ENCODE data around the gene DEFB110.

Gene DEFB110

DNA sequence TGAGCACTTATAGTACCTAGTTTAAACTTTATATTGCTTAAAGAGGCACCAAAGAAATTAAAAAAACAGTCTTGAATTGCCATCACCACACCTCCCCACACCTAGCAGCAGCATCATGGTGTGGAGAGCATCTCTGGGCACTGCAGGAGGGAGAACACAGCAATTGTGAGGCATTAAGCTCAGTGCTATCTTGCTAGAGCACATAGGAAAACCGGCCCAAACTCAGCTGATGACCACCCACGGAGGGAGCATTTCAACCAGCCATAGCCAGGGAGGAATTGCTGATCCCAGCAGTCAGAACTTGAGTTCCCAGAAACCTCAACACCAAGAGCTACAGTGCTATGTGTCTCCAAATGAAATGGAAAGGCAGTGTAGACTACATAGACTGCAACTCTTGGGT is 32.9 kb downstream of the DEFB110 start:
- Histone ChIP-seq H3K36me3 (ENCODE audit: insufficient read depth, low read depth, low read length) (no peaks in the 10 kb centered on the region), H3K9me3 (ENCODE audit: insufficient read depth, low read depth, low read length) (no peaks in the 10 kb centered on the region), H3K27ac (ENCODE audit: low read length) (no peak overlapping the region), H3K9ac (ENCODE audit: low read depth, low read length) (no peak overlapping the region), H3K4me3 (ENCODE audit: low read length) (no peak overlapping the region), H3K4me1 (ENCODE audit: insufficient read depth, low read length) (no peaks in the 10 kb centered on the region; the same call in 1 of the 2 replicates), H3K27me3 (ENCODE audit: insufficient read depth, low read length) (no peaks in the 10 kb centered on the region)

DNA sequence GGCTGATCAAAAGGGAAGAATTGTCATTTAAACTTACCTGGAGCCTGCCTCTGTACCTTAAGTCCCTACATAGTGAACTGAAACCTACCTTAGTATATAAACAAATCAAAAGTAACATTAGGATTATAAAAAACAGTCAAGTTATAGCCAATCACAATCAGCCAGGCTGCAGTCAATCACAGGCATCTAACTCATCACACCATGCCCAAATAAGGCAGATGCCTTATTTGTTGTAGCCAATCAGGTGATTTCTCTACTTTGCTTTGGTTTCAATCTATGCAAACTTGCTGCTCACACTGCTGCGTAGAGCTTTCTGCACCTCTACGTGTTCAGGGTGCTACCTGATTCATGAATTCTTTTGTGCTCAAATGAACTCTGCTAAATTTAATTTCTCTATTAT is 34.0 kb downstream of the DEFB110 start:
- Histone ChIP-seq H3K9ac (ENCODE audit: low read depth, low read length) (no peak overlapping the region), H3K4me3 (ENCODE audit: low read length) (no peak overlapping the region), H3K27me3 (ENCODE audit: insufficient read depth, low read length) (no peaks in the 10 kb centered on the region), H3K4me1 (ENCODE audit: insufficient read depth, low read length) (no peaks in the 10 kb centered on the region; the same call in 1 of the 2 replicates), H3K36me3 (ENCODE audit: insufficient read depth, low read depth, low read length) (no peaks in the 10 kb centered on the region), H3K27ac (ENCODE audit: low read length) (no peak overlapping the region), H3K9me3 (ENCODE audit: insufficient read depth, low read depth, low read length) (0 out of 2 replicates have a peak, but pooled peaks cover 3% of the 10 kb centered on the region)

DNA sequence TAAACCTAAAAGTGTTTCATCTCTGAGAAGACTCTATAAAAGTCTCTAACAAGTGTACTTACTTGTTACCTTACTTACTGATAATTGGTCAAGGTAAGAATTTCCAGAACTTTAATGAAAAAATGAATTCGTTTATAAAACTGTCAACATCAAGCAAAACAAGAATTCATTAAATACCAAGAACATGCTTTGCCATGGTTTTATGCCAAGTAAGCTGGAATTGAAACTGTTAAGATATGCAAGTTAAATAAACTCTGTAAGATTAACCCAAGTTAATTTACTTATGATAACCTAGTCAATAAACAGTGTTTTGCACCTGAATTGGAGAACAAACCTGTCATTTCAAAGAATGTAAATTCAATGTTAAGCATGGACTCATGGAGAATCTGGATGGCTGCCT is 35.2 kb downstream of the DEFB110 start:
- Histone ChIP-seq H3K9ac (ENCODE audit: low read depth, low read length) (no peak overlapping the region), H3K36me3 (ENCODE audit: insufficient read depth, low read depth, low read length) (no peaks in the 10 kb centered on the region), H3K27me3 (ENCODE audit: insufficient read depth, low read length) (no peaks in the 10 kb centered on the region)

DNA sequence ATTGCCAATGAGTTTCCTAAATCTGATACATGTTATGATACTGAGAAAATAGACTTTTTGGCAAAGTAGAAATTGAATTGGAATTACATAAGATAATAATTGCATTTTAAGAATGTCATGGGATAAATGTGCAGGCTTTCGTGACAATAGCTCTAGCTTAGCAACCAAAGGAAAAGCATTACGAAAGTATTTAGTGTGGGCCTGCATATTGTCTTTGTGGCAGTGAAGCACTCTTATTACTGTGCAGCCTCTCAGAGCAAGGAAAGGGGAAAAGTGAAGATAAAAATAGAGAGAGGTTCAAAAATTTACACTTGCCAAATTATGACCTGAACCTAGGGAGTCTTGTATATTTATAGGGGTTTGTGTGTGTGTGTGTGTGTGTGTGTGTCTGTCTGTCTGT is 39.7 kb downstream of the DEFB110 start:
- no peak overlapping the region for H3K9ac ChIP-seq (ENCODE audit: low read depth, low read length)
- H3K9me3 ChIP-seq (ENCODE audit: insufficient read depth, low read depth, low read length): 0 out of 2 replicates have a peak, but pooled peaks cover 4% of the 10 kb centered on the region
- H3K36me3 ChIP-seq (ENCODE audit: insufficient read depth, low read depth, low read length): no peaks in the 10 kb centered on the region
- H3K4me1 ChIP-seq (ENCODE audit: insufficient read depth, low read length): no peaks in the 10 kb centered on the region; the same call in 1 of the 2 replicates
- H3K4me3 ChIP-seq (ENCODE audit: low read length): no peak overlapping the region
- H3K27me3 ChIP-seq (ENCODE audit: insufficient read depth, low read length): no peaks in the 10 kb centered on the region
- H3K27ac ChIP-seq (ENCODE audit: low read length): no peak overlapping the region

More for the DNA sequence above, 35.2 kb downstream of the DEFB110 start:
- Histone ChIP-seq H3K4me3 (ENCODE audit: low read length) (no peak overlapping the region), H3K4me1 (ENCODE audit: insufficient read depth, low read length) (no peaks in the 10 kb centered on the region; the same call in 1 of the 2 replicates), H3K9me3 (ENCODE audit: insufficient read depth, low read depth, low read length) (0 out of 2 replicates have a peak, but pooled peaks cover 4% of the 10 kb centered on the region), H3K27ac (ENCODE audit: low read length) (no peak overlapping the region)

DNA sequence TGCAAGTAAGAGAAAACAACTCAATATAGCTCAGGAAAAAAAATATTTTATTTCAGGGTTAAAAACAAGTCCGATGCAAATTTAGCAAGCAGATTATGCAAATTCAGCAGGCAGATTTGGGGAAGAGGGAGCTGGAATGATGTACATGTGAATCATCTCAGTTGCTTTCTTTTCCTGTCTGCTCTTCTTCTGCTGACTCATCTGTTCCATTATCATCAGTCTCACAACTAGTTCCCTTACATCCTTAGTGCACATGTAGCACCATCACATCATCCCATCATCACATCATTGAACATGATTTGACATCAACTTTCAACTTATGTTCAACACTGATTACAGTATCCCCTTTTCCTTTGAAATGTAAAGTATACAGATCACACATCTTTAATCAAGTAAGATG is 40.9 kb downstream of the DEFB110 start:
- Histone ChIP-seq H3K27ac (ENCODE audit: low read length) (no peak overlapping the region), H3K27me3 (ENCODE audit: insufficient read depth, low read length) (no peaks in the 10 kb centered on the region), H3K36me3 (ENCODE audit: insufficient read depth, low read depth, low read length) (no peaks in the 10 kb centered on the region), H3K9me3 (ENCODE audit: insufficient read depth, low read depth, low read length) (0 out of 2 replicates have a peak, but pooled peaks cover 4% of the 10 kb centered on the region), H3K4me3 (ENCODE audit: low read length) (no peak overlapping the region), H3K4me1 (ENCODE audit: insufficient read depth, low read length) (no peaks in the 10 kb centered on the region), H3K9ac (ENCODE audit: low read depth, low read length) (no peak overlapping the region)

DNA sequence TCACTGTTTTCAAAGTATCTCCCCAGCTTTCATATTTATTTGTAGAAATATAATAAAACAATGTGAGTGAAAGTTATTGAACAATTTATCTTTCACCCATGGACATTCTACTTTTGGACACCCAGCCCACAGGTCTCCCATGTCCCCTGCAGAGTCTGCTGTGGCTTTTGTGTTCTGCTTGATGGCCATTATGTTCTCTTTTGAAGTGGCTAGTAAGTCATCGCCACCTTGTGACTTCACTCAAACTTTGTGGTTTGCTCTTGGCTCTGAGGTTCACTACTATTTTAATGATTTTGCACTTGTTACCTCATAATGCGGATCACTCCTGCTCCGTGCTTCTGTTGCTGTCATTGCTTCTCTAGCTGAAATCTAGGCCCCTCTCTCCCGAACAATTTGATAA is 42.2 kb downstream of the DEFB110 start:
- Histone ChIP-seq H3K36me3 (ENCODE audit: insufficient read depth, low read depth, low read length) (no peaks in the 10 kb centered on the region), H3K27ac (ENCODE audit: low read length) (no peak overlapping the region), H3K4me3 (ENCODE audit: low read length) (no peak overlapping the region), H3K9me3 (ENCODE audit: insufficient read depth, low read depth, low read length) (0 out of 2 replicates have a peak, but pooled peaks cover 4% of the 10 kb centered on the region), H3K9ac (ENCODE audit: low read depth, low read length) (no peak overlapping the region), H3K27me3 (ENCODE audit: insufficient read depth, low read length) (no peaks in the 10 kb centered on the region), H3K4me1 (ENCODE audit: insufficient read depth, low read length) (no peaks in the 10 kb centered on the region)

DNA sequence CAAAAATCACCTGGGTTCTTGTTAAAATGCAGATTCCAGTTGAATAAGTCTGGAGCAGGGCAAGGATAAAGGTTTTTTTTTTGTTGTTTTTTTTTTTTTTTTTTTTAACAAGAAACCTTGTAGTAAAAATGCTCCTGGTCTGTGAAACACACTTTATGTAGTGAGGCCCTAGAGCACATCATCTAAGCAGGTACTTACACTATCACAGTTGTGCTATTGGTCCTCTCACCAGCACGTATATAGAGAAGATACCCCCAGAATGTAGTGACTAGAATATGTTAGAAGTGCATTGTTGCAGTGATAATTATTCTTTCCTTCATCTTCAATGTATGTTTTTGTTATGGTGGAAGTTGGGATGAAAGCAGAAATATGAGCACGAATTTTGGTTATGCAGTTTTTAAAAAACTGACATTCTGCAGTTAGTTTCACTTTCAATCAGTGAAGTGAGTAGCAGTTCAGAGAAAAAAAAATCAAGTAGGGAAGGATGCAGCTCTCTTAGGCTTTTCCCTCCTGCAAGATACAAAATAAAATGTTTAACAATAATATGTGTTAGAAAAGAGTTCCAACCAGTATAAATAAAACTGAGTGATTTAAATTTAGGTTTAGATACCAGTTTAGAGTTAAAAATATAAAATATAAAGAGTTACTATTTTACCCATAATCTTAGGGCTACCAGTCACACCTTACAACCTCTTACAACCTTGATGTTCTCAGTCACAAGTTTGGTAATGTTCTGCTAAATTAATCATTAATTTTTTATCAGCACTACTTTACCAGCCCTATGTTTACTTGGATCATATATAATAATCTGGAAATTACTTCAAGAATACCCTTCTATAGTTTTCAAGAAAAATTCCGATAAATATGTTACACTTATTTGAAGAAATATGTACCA is 43.2 kb downstream of the DEFB110 start:
- Histone ChIP-seq H3K27ac (ENCODE audit: low read length) (no peak overlapping the region), H3K9ac (ENCODE audit: low read depth, low read length) (no peak overlapping the region), H3K4me3 (ENCODE audit: low read length) (no peak overlapping the region), H3K27me3 (ENCODE audit: insufficient read depth, low read length) (no peaks in the 10 kb centered on the region), H3K4me1 (ENCODE audit: insufficient read depth, low read length) (no peaks in the 10 kb centered on the region), H3K9me3 (ENCODE audit: insufficient read depth, low read depth, low read length) (0 out of 2 replicates have a peak, but pooled peaks cover 4% of the 10 kb centered on the region), H3K36me3 (ENCODE audit: insufficient read depth, low read depth, low read length) (no peaks in the 10 kb centered on the region)

DNA sequence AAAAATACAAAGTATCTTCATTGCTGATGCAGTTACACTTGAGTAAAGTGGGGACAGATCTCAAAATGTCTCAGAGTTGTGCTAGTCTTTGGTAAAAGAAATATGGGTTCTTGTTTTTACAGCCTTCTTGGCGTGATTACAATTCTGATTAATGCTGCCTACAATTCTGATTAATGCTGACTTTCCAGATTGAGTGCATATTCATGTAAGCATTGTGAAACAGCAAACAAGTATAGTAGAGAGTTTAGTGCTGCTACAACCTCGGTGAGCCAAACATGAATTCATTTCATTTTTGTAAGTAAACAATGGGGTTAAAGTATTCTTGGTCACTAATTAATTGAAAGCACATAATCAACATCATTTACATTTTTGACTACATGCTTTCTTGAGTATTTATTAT is 52.2 kb downstream of the DEFB110 start, which contains the start of gene DEFB113:
TSS of gene DEFB113 (minus strand) at position 21 of the 400 bp plus-strand sequence. CDS start at position 21, 0 bp downstream.
- Histone ChIP-seq H3K4me1 (ENCODE audit: insufficient read depth, low read length) (peaks cover 30% of the 10 kb centered on the region; the same call in 1 of the 2 replicates), H3K9me3 (ENCODE audit: insufficient read depth, low read depth, low read length) (no peaks in the 10 kb centered on the region), H3K36me3 (ENCODE audit: insufficient read depth, low read depth, low read length) (no peaks in the 10 kb centered on the region), H3K27ac (ENCODE audit: low read length) (no peak within 1 kb of the TSS), H3K4me3 (ENCODE audit: low read length) (no peak within 1 kb of the TSS), H3K9ac (ENCODE audit: low read depth, low read length) (no peak within 1 kb of the TSS), H3K27me3 (ENCODE audit: insufficient read depth, low read length) (no peaks in the 10 kb centered on the region)

Measured in iPS-20b (cell line).